ENCODE results near the gene BMI1. TPM values are rescaled to one million over a fixed set of nuclear protein-coding genes. Genes with fewer than 3 reads are reported as not detected.

Gene BMI1
- total and polyA plus RNA-seq, 2 experiments from 2014 or later, result 2.3 to 10.7 TPM

GRCh38 chr10:22366771-22367170, 45.9 kb downstream of the BMI1 start (continued):
- TF ChIP-seq ZNF462 (CRISPR knock-in tag; IDR thresholded peaks at IDR 0.05), result no peak
- no peak for TF ChIP-seq POLR2AphosphoS5 (IDR thresholded peaks at IDR 0.05; ENCODE audit: low read depth)
- no peak for TF ChIP-seq EZH2 (IDR thresholded peaks at IDR 0.05; ENCODE audit: low read depth, unreplicated experiment)
- TF ChIP-seq NANOG (IDR thresholded peaks at IDR 0.05; ENCODE audit: borderline replicate concordance), result no peak
- TF ChIP-seq EZH2phosphoT487 (IDR thresholded peaks at IDR 0.05; ENCODE audit: unreplicated experiment), result no peak
- no peak for TF ChIP-seq STAT1 (IDR thresholded peaks at IDR 0.05; ENCODE audit: unreplicated experiment)
- no peak for TF ChIP-seq ETS1 (IDR thresholded peaks at IDR 0.05)
- no peak for TF ChIP-seq ZNF331 (CRISPR knock-in tag; IDR thresholded peaks at IDR 0.05; ENCODE audit: low read depth)
- no peak for TF ChIP-seq JUNB (IDR thresholded peaks at IDR 0.05; ENCODE audit: unreplicated experiment)

GRCh38 chr10:22367471-22367870, 46.6 kb downstream of the BMI1 start:
- no peak overlapping the region for H3K4me3 Mint-ChIP-seq
- no peak for TF ChIP-seq ZNF114 (CRISPR knock-in tag; IDR thresholded peaks at IDR 0.05)
- TF ChIP-seq EZH2phosphoT487 (IDR thresholded peaks at IDR 0.05; ENCODE audit: unreplicated experiment), result no peak
- TF ChIP-seq CTCF (conservative IDR thresholded peaks at IDR 0.05; ENCODE audit: low read depth in 2 of 2), result no peak
- TF ChIP-seq STAT1 (IDR thresholded peaks at IDR 0.05; ENCODE audit: unreplicated experiment), result no peak
- no peak for TF ChIP-seq CREB1 (CRISPR knock-in tag; IDR thresholded peaks at IDR 0.05; ENCODE audit: low read depth)
- no peak for TF ChIP-seq REST (IDR thresholded peaks at IDR 0.05; ENCODE audit: unreplicated experiment)

More at GRCh38 chr10:22367471-22367870, 46.6 kb downstream of the BMI1 start:
- Histone ChIP-seq H3K4me3 (no peak overlapping the region), H3K4me2 (no peak overlapping the region), H3F3A (replicated peaks; ENCODE audit: low read depth) (no peaks in the 10 kb centered on the region), H3K27ac (ENCODE audit: low read depth) (no peak overlapping the region), H3K36me3 (ENCODE audit: insufficient read depth) (no peaks in the 10 kb centered on the region), H3K9me2 (ENCODE audit: insufficient read depth) (no peaks in the 10 kb centered on the region), H2AFZ (no peak overlapping the region), H3K79me2 (replicated peaks; ENCODE audit: insufficient read depth) (no peaks in the 10 kb centered on the region), H3K4me1 (ENCODE audit: insufficient read depth) (no peaks in the 10 kb centered on the region), H4K20me1 (replicated peaks; ENCODE audit: insufficient read depth) (no peaks in the 10 kb centered on the region), H3K27me3 (ENCODE audit: insufficient read depth) (no peaks in the 10 kb centered on the region)
- DNase-seq (ENCODE audit: low spot score) (no peak), ATAC-seq (no peak)
- Mint-ChIP-seq H3K27ac (no peak overlapping the region), H3K27me3 (ENCODE audit: insufficient read depth, low read depth, poor library complexity) (no peaks in the 10 kb centered on the region), H3K36me3 (ENCODE audit: low read depth) (no peaks in the 10 kb centered on the region), H3K9me3 (no peaks in the 10 kb centered on the region), H3K4me1 (no peaks in the 10 kb centered on the region)
